Hepatocyte (in vitro differentiated cells): Measurements from ENCODE around the gene CGN.

ENCODE experiments used
- EZH2 ChIP-seq: fragments of 200-600 bp; sonication (generic); IDR thresholded peaks from 2 replicates; pipeline ENCODE4 v1.6.1; 2016; ENCODE audit warnings: antibody characterized with exemption, mild to moderate bottlenecking, borderline replicate concordance
- TF ChIP-seq, protein P1 (sequence below): fragments of 200-600 bp; sonication (generic); IDR thresholded peaks from 2 replicates; pipeline ENCODE4 v1.5.1; 2016; ENCODE audit warnings: antibody characterized with exemption, mild to moderate bottlenecking; ENCODE audit not compliant: poor library complexity

DNA sequence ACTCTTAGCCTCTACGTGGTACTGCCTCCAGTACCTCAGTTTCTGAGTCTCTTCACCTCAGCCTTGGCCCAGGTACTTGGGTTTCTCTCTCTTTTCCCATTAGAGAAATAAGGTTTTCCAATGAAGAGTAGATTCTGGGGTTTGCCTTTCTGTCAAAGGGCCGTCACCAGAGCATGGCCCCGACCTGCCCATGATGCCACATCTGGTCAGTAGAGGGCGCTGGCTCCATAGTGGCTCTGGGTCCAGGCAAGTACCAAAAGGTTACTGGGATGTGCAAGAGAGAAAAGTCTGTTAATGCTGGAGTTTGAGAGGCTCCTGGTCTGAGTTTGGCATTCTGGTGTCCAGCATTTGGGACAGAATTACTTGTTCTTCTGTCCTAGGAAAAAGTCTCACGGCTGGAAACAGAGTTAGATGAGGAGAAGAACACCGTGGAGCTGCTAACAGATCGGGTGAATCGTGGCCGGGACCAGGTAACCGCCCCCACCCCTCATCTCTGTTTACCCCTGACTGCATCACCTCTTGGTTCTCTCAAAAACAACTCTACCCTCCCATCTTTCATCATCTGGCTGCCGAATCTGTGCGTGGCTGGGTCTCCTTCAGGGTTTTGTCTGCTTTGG lies 23.6 kb downstream of the CGN start:
- TF ChIP-seq, protein P1, sequence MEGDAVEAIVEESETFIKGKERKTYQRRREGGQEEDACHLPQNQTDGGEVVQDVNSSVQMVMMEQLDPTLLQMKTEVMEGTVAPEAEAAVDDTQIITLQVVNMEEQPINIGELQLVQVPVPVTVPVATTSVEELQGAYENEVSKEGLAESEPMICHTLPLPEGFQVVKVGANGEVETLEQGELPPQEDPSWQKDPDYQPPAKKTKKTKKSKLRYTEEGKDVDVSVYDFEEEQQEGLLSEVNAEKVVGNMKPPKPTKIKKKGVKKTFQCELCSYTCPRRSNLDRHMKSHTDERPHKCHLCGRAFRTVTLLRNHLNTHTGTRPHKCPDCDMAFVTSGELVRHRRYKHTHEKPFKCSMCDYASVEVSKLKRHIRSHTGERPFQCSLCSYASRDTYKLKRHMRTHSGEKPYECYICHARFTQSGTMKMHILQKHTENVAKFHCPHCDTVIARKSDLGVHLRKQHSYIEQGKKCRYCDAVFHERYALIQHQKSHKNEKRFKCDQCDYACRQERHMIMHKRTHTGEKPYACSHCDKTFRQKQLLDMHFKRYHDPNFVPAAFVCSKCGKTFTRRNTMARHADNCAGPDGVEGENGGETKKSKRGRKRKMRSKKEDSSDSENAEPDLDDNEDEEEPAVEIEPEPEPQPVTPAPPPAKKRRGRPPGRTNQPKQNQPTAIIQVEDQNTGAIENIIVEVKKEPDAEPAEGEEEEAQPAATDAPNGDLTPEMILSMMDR, result peak; percentile 78
- TF ChIP-seq EZH2, result no peak
